VCaP (cell line): Measurements from ENCODE around the gene G6PC3.
A peak's percentile ranks its signal among the peaks of the same experiment; 100 is the strongest.

ENCODE experiments used
- H3K27ac ChIP-seq: fragments of 450-650 bp; 2 replicates; pipeline ENCODE4 v1.5.1; 2017
- CTCF ChIP-seq: fragments of 450-650 bp; conservative IDR thresholded peaks from 2 replicates; pipeline ENCODE4 v1.5.1; 2017; ENCODE audit warnings: mild to moderate bottlenecking, moderate library complexity

The G6PC3 gene

DNA sequence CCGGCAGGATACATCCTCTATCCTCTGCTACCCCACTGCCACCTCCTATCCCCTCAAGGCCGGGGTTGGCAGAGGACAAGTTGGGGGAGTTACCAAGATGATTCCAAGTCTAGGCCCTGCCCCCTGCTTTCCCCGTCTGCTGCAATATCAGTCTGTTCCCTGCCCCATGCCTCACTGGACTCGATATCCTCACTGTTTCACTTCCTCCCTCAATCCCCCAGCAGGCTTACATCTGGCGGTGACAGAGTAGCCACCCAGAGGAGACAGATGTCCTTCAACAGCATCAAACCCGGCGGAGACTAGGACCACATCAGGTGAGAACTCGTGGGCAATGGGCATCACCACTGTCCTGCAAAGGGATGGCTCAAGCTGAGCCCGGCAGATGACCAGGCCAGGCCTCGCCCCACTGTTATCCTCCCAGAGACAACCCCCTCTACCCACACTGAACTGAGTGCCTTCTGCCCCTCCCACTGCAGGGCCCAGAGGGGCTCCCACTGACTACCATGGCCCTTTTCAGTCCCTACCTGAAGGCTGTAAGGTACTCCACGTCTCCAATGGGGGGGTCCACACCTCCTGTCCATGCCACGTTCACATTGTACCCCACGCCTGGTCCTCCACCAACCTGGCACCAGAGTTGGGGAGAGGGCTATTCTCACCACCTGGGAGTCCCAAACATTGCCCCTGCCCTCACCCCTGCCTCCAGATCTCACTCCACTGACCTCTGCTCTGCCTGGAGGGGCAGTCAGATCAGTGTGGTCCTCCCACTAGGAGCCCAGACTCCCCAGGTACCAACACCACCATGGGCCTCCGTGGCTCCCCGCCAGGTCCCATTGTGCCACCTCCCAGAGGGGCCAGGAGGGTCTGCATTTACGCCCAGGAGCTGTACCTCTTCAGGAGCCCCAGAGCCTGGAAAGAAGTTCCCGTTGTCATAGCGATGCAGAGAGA, 9.6 kb downstream of the G6PC3 start:
- TF ChIP-seq CTCF: no peak
- H3K27ac ChIP-seq: no peak overlapping the region

GRCh38 chr17:44081681-44082080, 11.1 kb downstream of the G6PC3 start:
- no peak for TF ChIP-seq CTCF

GRCh38 chr17:44082256-44082927, 11.9 kb downstream of the G6PC3 start:
- TF ChIP-seq CTCF: no peak

More at GRCh38 chr17:44081681-44082080, 11.1 kb downstream of the G6PC3 start:
- H3K27ac ChIP-seq: no peak overlapping the region

DNA sequence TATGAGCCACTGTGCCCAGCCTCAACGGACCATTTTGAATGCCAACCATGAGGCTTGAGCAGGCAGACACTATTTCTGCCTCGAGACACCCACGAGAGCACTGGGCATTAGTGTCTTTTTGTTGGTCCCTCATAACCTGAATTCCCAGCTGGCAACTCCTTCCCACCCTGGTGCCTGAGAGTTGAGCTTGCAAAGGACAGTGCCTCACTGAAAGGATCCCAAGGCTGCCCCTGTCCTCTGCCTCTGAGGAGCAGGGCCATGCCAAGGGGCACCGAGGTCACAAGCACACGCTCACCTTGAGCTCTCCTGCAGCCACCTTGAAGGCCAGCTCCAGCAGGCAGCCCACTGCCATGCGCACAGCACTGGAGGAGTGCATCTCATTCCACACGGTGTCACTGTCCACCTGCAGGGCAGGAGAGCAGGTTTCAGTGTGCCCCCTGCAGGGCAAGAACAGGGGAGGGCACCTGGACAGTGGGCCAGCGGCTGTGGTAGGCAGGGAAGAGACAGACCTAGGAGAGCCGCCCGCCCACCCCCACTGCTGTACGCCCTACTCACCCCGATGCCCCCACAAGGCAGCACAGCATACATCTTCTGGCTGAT, 12.8 kb downstream of the G6PC3 start:
- no peak overlapping the region for H3K27ac ChIP-seq
- peak; percentile 77 for TF ChIP-seq CTCF

More at GRCh38 chr17:44082256-44082927, 11.9 kb downstream of the G6PC3 start:
- H3K27ac ChIP-seq: no peak overlapping the region

DNA sequence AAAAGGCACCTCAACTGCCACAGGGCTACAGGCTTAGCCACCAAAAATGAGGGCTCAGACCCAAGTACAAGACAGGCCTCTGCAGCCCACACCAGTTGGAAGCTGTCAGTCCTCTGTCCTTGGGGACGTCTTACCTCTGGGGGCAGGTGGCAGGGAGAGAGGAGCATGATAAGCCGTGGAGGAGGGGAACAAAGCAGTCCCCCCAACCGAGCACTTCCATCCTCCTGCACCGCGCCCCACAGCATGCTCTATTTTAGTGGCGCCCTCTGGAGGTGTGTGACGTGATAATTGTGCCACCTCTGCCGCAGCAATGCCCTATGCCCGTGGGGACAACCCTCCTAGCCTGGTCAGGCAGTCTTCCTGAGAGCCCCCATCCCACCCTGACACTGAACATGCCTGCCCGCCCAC, 13.6 kb downstream of the G6PC3 start:
- no peak overlapping the region for H3K27ac ChIP-seq
- no peak for TF ChIP-seq CTCF

DNA sequence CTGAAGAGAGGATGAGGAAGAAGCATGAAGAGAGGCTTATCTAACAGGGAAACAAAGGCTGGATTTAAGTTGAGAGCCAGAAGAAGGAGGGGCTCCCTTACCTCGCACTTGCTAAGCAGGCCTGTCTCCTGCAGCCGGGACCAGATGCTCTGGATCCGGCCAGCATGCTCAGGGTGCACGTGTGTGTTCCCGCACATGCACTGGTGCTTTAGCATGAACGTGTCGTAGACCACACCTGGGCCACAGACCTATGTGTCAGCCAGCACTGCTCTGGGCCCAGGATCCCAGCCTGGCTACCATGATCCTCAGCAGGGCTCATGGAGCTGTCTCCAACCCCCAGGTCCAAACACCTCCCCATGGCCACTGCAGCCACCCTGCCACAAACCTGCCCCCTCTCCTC, 14.4 kb downstream of the G6PC3 start:
- TF ChIP-seq CTCF: no peak
- H3K27ac ChIP-seq: 0 out of 2 replicates have a peak overlapping the region, but pooled peaks have one; percentile 5

DNA sequence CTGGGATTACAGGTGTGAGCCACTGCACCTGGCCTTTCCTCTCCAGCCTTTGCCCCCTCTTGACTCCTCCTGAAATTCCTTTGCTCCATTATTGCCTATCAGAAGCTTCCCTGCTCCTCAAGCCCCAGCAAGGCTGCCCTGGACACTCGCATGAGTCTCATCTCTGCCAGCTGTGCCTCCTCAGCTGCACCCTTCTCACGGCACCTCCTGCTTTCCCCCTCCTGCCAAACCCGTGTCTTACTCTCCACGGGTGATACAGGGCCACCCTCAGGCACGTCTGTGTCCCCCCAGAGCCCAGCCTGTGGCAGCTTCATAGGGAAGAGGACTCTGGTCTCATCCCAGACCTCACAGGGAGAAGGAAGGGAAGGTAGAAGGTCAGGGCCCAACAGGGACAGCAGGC, 15.4 kb downstream of the G6PC3 start:
- no peak for TF ChIP-seq CTCF
- no peak overlapping the region for H3K27ac ChIP-seq
